Inflammatory macrophage treated with lipopolysaccharide for 4 hours (primary cell): ENCODE data around the gene LHX2.
A peak's percentile ranks its signal among the peaks of the same experiment; 100 is the strongest.

Experiments
- DNase-seq: peaks from one replicate; pipeline ENCODE4 v3.0.0-alpha.2; 2020

Gene LHX2

GRCh38 chr9:124035001-124035650, 23.6 kb downstream of the LHX2 start:
- no peak for DNase-seq

DNA sequence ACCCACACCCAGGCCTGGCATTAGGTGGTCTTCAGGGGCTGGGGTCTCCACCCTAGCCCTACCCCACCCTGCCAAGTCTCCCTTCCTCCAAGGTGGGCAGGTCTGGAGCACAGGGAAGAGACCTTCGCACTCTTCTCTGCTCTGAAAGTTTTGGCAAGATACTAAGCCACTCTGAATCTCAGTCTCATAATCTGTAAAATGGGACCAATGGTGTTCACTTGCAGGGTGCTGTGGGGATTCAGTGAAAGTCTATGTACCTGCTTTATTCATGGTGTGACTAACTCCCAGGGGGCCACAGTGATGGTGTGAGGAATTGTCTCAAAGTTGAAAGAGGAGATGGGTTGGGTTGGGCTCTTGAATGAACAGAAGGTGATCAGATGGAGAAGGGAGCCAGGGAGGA, 25.0 kb downstream of the LHX2 start:
- DNase-seq = no peak

- no peak for DNase-seq
Measured at GRCh38 chr9:124037790-124038189, 26.2 kb downstream of the LHX2 start.

DNA sequence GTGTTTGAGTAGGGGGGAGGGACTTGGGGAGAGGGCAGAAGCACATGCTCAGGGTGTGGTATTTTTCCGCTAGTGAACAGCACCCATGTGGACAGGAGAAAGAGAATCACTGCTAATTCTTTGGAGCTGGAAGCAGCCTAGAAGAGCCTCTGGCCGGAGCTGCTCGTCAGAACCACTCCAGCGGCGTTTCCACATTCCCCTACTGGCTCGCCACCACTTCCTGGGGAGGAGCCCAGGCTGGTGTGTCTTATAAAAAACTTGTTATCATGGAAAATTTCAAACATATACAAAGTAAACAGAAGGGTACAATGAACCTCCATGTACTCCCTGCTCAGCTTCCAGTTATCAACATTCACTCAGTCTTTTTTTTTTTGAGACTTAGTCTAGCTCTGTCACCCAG, 26.7 kb downstream of the LHX2 start:
- no peak for DNase-seq

GRCh38 chr9:124038790-124039633, 27.4 kb downstream of the LHX2 start:
- DNase-seq = no peak

- no peak for DNase-seq
Measured at GRCh38 chr9:124040186-124040931, 28.8 kb downstream of the LHX2 start.

GRCh38 chr9:124040935-124041816, 29.6 kb downstream of the LHX2 start:
- DNase-seq = peak; percentile 43

DNA sequence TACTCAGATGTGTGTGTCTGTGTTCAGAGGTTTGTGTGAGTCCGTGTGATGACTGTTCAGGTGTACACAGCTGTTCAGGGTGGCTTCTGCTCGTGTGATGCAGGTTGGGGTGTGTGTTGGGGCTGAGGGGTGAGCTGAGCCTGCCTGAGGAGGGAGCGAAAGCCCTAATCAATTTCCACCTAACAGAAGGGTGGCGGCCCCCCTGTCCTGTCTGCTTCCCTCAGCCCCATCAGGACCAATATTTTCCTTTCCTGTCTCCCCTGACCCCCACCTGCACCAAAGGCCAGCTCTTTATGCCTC, 30.2 kb downstream of the LHX2 start:
- DNase-seq = no peak

DNA sequence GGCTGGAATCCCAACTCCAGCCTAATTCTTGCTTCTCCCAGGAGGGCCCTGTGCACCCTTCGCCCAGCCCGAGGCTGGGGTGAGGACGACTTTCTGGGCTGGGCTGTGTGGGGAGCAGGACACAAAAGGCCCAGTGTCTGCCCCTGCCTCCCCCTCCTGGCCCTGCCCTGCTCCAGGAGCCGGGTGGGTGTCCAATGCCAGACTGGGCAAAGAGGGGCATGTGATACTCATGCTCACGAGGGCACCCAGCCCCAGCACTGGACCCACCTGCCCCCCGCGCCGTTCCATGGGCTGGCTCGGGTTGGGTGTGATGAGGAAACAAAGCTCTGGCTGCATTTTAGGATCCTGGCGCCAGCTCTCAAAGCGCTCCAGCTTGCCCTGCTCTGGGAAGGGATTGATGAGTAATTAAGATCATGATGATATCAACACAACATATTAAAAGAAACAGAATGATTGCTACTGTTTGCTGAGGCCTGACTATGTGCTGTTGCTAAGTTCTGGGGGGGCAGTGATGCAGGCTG, 30.7 kb downstream of the LHX2 start:
- DNase-seq = no peak

GRCh38 chr9:124044448-124044847, 32.9 kb downstream of the LHX2 start:
- DNase-seq = no peak

GRCh38 chr9:124045076-124045829, 33.7 kb downstream of the LHX2 start:
- peak; percentile 53 for DNase-seq

- DNase-seq = no peak
Measured at GRCh38 chr9:124045830-124046177, 34.2 kb downstream of the LHX2 start.

GRCh38 chr9:124046189-124046588, 34.6 kb downstream of the LHX2 start:
- no peak for DNase-seq

GRCh38 chr9:124047251-124047672, 35.7 kb downstream of the LHX2 start:
- peak; percentile 71 for DNase-seq

DNA sequence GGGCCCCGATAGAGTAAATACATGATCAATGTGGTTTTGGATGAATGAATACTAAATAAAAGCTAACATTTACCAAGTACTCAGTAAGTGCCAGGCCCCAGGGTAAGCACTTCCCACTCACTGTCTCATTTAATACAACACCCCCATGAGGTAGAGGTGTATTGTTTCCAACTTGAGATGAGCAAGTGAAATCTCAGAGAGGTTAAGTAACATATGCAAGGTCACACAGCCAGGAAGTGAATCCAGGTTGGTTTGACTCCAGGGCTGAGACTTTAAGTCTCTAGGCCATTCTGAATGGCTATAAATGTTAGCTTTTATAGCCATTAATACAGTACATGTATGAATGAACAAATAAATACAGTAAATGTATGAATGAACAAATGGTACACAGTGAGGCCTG, 39.4 kb downstream of the LHX2 start:
- DNase-seq = no peak

- DNase-seq = no peak
Measured at GRCh38 chr9:124052401-124052800, 40.8 kb downstream of the LHX2 start.

GRCh38 chr9:124054582-124055227, 43.1 kb downstream of the LHX2 start:
- no peak for DNase-seq

DNA sequence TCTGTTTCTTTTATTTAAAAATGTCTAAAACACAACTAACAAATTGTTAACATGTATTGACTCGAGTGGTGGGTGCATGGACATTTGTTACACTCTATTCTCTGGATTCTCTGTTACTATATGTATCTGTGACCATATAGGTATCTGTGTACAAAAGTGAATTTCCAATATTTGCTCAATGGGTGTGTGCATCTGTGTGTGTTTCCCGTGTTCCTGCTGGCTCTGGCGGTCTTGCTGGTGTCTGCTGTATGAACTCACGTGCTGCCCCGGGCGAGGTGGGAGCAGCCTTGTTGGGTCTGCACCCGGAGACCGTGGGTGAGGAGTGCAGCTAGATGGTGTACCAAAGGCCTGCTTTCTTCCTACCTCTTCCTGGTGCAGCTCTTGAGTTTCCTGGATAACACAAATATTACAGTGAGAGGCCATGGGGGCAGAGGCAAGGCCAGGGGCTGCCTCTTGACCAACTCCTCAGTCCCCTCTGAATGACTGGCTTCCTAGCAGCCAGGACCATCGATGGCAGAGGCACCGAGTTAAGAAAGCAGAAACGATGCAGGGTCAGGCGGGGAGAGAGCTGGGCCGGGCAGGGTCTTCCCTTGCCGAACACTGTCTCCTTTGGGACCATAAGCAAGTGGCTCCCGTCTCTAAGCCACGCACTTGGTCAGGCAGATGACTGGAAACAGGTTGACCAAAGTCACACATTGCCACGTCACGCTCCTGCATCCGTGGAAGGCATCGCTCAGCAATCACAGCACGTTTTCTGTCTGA, 49.5 kb downstream of the LHX2 start:
- no peak for DNase-seq

DNA sequence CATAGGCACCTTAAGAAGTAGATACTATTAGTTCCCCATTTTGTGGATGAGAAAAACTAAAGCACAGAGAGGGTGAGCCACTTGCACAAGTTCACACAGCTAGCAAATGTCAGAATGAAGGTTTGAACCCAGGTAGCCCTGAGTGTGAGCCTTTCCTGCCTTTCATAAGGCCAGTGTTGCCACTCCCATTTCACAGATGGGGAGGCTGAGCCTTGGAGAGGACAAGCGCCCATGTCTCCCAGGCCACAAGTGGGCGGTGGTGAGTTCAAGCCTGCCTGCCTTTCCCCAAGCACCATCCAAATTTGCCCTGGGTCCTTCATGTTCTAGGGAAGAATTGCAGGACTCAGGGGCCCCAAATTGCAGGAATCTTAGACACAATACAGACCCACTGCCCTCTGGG, 50.6 kb downstream of the LHX2 start:
- DNase-seq = no peak

GRCh38 chr9:124066783-124067577, 55.4 kb downstream of the LHX2 start:
- DNase-seq = no peak
